Adrenal gland (tissue), 5 donors: Measurements from ENCODE around the gene ECT2L.

Experiments used
- POLR2A ChIP-seq, 2 donors: fragments of 450-650 bp; IDR thresholded peaks; one replicate each; pipeline ENCODE4 v1.6.1; 2017; ENCODE audit warnings: antibody characterized with exemption in 2 of 2, mild to moderate bottlenecking in 2 of 2, moderate library complexity in 1 of 2
- TF ChIP-seq, protein P1 (sequence below), 6 experiments: fragments of 450-650 bp in 4 of 6; fragments of 200-600 bp in 2 of 6; sonication (generic) in 1 of 6; IDR thresholded peaks; 1 replicate in 5 of 6; 2 replicates in 1 of 6; pipeline versions ENCODE4 v1.5.1 to v1.8.0; 2016 to 2021; ENCODE audit warnings: antibody characterized with exemption in 6 of 6, mild to moderate bottlenecking in 2 of 6, moderate library complexity in 1 of 6
- donor health status: DM: no; HTN: no; CAD: no.

DNA sequence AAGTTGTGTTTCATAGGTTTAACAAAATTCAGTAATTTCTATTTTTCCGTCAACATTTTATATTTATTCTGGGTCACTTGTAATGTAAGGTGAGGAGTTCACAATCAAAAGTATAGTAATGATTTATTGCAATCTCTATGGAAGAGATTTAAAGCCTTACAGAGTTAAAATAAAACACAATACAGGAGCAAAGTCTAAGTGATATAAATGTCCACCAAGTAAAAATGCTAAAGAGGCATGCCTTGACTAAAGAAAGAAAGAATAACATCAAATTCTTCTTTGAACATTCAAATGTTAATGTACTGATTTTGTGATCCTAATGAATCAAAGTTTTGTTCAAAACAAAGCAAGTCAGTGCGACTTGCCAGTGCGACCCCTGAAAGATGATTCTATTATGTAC is 130.7 kb downstream of the ECT2L start:
- TF ChIP-seq, protein P1, sequence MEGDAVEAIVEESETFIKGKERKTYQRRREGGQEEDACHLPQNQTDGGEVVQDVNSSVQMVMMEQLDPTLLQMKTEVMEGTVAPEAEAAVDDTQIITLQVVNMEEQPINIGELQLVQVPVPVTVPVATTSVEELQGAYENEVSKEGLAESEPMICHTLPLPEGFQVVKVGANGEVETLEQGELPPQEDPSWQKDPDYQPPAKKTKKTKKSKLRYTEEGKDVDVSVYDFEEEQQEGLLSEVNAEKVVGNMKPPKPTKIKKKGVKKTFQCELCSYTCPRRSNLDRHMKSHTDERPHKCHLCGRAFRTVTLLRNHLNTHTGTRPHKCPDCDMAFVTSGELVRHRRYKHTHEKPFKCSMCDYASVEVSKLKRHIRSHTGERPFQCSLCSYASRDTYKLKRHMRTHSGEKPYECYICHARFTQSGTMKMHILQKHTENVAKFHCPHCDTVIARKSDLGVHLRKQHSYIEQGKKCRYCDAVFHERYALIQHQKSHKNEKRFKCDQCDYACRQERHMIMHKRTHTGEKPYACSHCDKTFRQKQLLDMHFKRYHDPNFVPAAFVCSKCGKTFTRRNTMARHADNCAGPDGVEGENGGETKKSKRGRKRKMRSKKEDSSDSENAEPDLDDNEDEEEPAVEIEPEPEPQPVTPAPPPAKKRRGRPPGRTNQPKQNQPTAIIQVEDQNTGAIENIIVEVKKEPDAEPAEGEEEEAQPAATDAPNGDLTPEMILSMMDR (IDR thresholded peaks at IDR 0.05) = no peak
- TF ChIP-seq POLR2A (IDR thresholded peaks at IDR 0.05) = no peak
